Measurements from ENCODE around the gene LKAAEAR1.

Gene LKAAEAR1

GRCh38 chr20:64050261-64051032 lies 33.8 kb downstream of the LKAAEAR1 start:
- no peak for DNase-seq (ENCODE audit: low read depth)

GRCh38 chr20:64049878-64050260 lies 34.3 kb downstream of the LKAAEAR1 start:
- no peak for DNase-seq (ENCODE audit: low read depth)

- DNase-seq (ENCODE audit: low read depth), result no peak
These were observed 34.9 kb downstream of the LKAAEAR1 start, which contains the start of gene SOX18 for GRCh38 chr20:64049060-64049877. Gene SOX18 (minus strand): TSS chr20:64049639. CDS start chr20:64049516, 123 bp downstream.

- DNase-seq (ENCODE audit: low read depth), result no peak
These were observed 35.7 kb downstream of the LKAAEAR1 start for GRCh38 chr20:64048402-64049044.

- no peak for DNase-seq (ENCODE audit: low read depth)
These were observed 36.2 kb downstream of the LKAAEAR1 start for GRCh38 chr20:64047968-64048401.

- no peak for DNase-seq (ENCODE audit: low read depth)
These were observed 37.2 kb downstream of the LKAAEAR1 start for GRCh38 chr20:64047046-64047389.

- no peak for DNase-seq (ENCODE audit: low read depth)
These were observed 38.7 kb downstream of the LKAAEAR1 start for GRCh38 chr20:64045346-64046011.

- DNase-seq (ENCODE audit: low read depth), result no peak
These were observed 39.5 kb downstream of the LKAAEAR1 start for GRCh38 chr20:64044484-64045247.

GRCh38 chr20:64043768-64044167 lies 40.4 kb downstream of the LKAAEAR1 start:
- no peak for DNase-seq (ENCODE audit: low read depth)

GRCh38 chr20:64042054-64042781 lies 42.0 kb downstream of the LKAAEAR1 start:
- no peak for DNase-seq (ENCODE audit: low read depth)

- no peak for DNase-seq (ENCODE audit: low read depth)
These were observed 42.5 kb downstream of the LKAAEAR1 start for GRCh38 chr20:64041781-64042053.

GRCh38 chr20:64041040-64041780 lies 43.0 kb downstream of the LKAAEAR1 start:
- DNase-seq (ENCODE audit: low read depth), result no peak

- DNase-seq (ENCODE audit: low read depth), result no peak
These were observed 43.8 kb downstream of the LKAAEAR1 start for GRCh38 chr20:64040231-64041039.

- DNase-seq (ENCODE audit: low read depth), result no peak
These were observed 44.7 kb downstream of the LKAAEAR1 start for GRCh38 chr20:64039293-64040160.

- no peak for DNase-seq (ENCODE audit: low read depth)
These were observed 45.5 kb downstream of the LKAAEAR1 start for GRCh38 chr20:64038565-64039292.

GRCh38 chr20:64038224-64038564 lies 46.0 kb downstream of the LKAAEAR1 start:
- no peak for DNase-seq (ENCODE audit: low read depth)

GRCh38 chr20:64037498-64038213 lies 46.5 kb downstream of the LKAAEAR1 start:
- DNase-seq (ENCODE audit: low read depth), result no peak

Data from fibroblast of the conjunctiva (primary cell).